ENCODE results near the gene IFFO2.

The IFFO2 gene

GRCh38 chr1:18949686-18950400 is 6.6 kb downstream of the IFFO2 start:
- no peak for DNase-seq

GRCh38 chr1:18948913-18949685 is 7.4 kb downstream of the IFFO2 start:
- no peak for DNase-seq

GRCh38 chr1:18948048-18948912 is 8.2 kb downstream of the IFFO2 start:
- no peak for DNase-seq

GRCh38 chr1:18947570-18947969 is 8.9 kb downstream of the IFFO2 start:
- no peak for DNase-seq

GRCh38 chr1:18946550-18947381 is 9.7 kb downstream of the IFFO2 start:
- DNase-seq, result no peak

- no peak for DNase-seq
Observed at GRCh38 chr1:18945401-18945849, 11.1 kb downstream of the IFFO2 start.

- no peak for DNase-seq
Observed at GRCh38 chr1:18944810-18945209, 11.7 kb downstream of the IFFO2 start.

GRCh38 chr1:18943914-18944572 is 12.4 kb downstream of the IFFO2 start:
- DNase-seq, result no peak

- DNase-seq, result no peak
Observed at GRCh38 chr1:18943162-18943561, 13.3 kb downstream of the IFFO2 start.

GRCh38 chr1:18942340-18942739 is 14.1 kb downstream of the IFFO2 start:
- no peak for DNase-seq

- DNase-seq, result peak; percentile 19
Observed at GRCh38 chr1:18941221-18942141, 15.0 kb downstream of the IFFO2 start.

GRCh38 chr1:18940303-18941020 is 16.0 kb downstream of the IFFO2 start:
- no peak for DNase-seq

GRCh38 chr1:18939398-18940302 is 16.8 kb downstream of the IFFO2 start:
- no peak for DNase-seq

GRCh38 chr1:18938707-18939070 is 17.8 kb downstream of the IFFO2 start:
- no peak for DNase-seq

GRCh38 chr1:18938008-18938706 is 18.3 kb downstream of the IFFO2 start:
- DNase-seq, result no peak

GRCh38 chr1:18937539-18937938 is 18.9 kb downstream of the IFFO2 start:
- DNase-seq, result no peak

- DNase-seq, result no peak
Observed at GRCh38 chr1:18936814-18937481, 19.5 kb downstream of the IFFO2 start.

- no peak for DNase-seq
Observed at GRCh38 chr1:18936471-18936813, 20.0 kb downstream of the IFFO2 start.

Measured in NCI-H345 (cell line).